CD14-positive monocyte (primary cell): ENCODE results near the gene PRR36. TPM values are rescaled to one million over a fixed set of nuclear protein-coding genes. Genes with fewer than 3 reads are reported as not detected.

ENCODE experiments used
- DNase-seq, 3 donors: peaks; one replicate each; pipeline ENCODE4 v3.0.0-alpha.2; 2011 to 2022
- H2AFZ ChIP-seq: 2 replicates; pipeline ENCODE4 v1.6.0; 2012; ENCODE audit warnings: mild to moderate bottlenecking, low read depth, low read length, inconsistent platforms; ENCODE audit not compliant: insufficient read depth, poor library complexity, severe bottlenecking
- H3K27ac ChIP-seq, 2 donors: 1 replicate in 1 of 2; 2 replicates in 1 of 2; pipeline ENCODE4 v1.5.1; 2012 to 2013; ENCODE audit warnings: low read length in 2 of 2, control low read depth in 1 of 2, inconsistent platforms in 1 of 2, low read depth in 1 of 2, mild to moderate bottlenecking in 1 of 2
- H3K27me3 ChIP-seq, 2 donors: one replicate each; pipeline versions ENCODE4 v1.6.0 to v1.6.1; 2011 to 2013; ENCODE audit warnings: low read length in 2 of 2; ENCODE audit not compliant: control insufficient read depth in 2 of 2, insufficient read depth in 2 of 2
- H3K36me3 ChIP-seq, 2 donors: replicated peaks in 1 of 2; 1 replicate in 1 of 2; 2 replicates in 1 of 2; pipeline versions ENCODE4 v1.5.1 to v1.6.1; 2012 to 2013; ENCODE audit warnings: low read length in 2 of 2, control low read depth in 1 of 2, inconsistent platforms in 1 of 2, mild to moderate bottlenecking in 1 of 2; ENCODE audit not compliant: insufficient read depth in 2 of 2, control insufficient read depth in 1 of 2
- H3K4me1 ChIP-seq, 2 donors: 1 replicate in 1 of 2; 2 replicates in 1 of 2; pipeline versions ENCODE4 v1.5.1 to v1.6.1; 2012 to 2013; ENCODE audit warnings: low read length in 2 of 2, control low read depth in 1 of 2, inconsistent platforms in 1 of 2, mild to moderate bottlenecking in 1 of 2, moderate library complexity in 1 of 2; ENCODE audit not compliant: insufficient read depth in 2 of 2, control insufficient read depth in 1 of 2
- H3K4me2 ChIP-seq: replicated peaks from 2 replicates; pipeline ENCODE3; 2012; ENCODE audit warnings: low read length, moderate library complexity, mild to moderate bottlenecking; ENCODE audit not compliant: poor library complexity, severe bottlenecking; ENCODE audit errors: extremely low read depth
- H3K4me3 ChIP-seq, 3 experiments: fragments of 200-600 bp in 1 of 3; sonication (generic) in 1 of 3; replicated peaks in 1 of 3; 1 replicate in 2 of 3; 2 replicates in 1 of 3; pipeline ENCODE4 v1.5.1; 2011 to 2013; ENCODE audit warnings: low read length in 3 of 3, mild to moderate bottlenecking in 3 of 3, control low read depth in 2 of 3, low read depth in 2 of 3, inconsistent platforms in 1 of 3, moderate library complexity in 1 of 3
- H3K79me2 ChIP-seq: 2 replicates; pipeline ENCODE4 v1.6.0; 2012; ENCODE audit warnings: mild to moderate bottlenecking, control low read depth, inconsistent platforms, low read length, moderate library complexity; ENCODE audit not compliant: insufficient read depth
- H3K9ac ChIP-seq: 2 replicates; pipeline ENCODE4 v1.6.0; 2017; ENCODE audit warnings: low read length, mild to moderate bottlenecking; ENCODE audit not compliant: insufficient read depth, poor library complexity, severe bottlenecking
- H3K9me3 ChIP-seq, 2 donors: replicated peaks in 1 of 2; 1 replicate in 1 of 2; 2 replicates in 1 of 2; pipeline versions ENCODE4 v1.5.1 to v1.6.1; 2012 to 2013; ENCODE audit warnings: low read length in 2 of 2, control low read depth in 1 of 2; ENCODE audit not compliant: control insufficient read depth in 1 of 2, insufficient read depth in 1 of 2
- H4K20me1 ChIP-seq: 2 replicates; pipeline ENCODE4 v1.6.0; 2012; ENCODE audit warnings: mild to moderate bottlenecking, low read length, control low read depth, moderate library complexity; ENCODE audit not compliant: insufficient read depth
- H3K27ac Mint-ChIP-seq, 7 donors: one replicate each; pipeline ENCODE4 v1.8.0; 2020; ENCODE audit warnings: mild to moderate bottlenecking in 7 of 7, mixed read lengths in 7 of 7, moderate library complexity in 6 of 7, inconsistent platforms in 2 of 7
- H3K27me3 Mint-ChIP-seq, 3 donors: one replicate each; pipeline ENCODE4 v1.8.0; 2021 to 2022; ENCODE audit warnings: low read depth in 3 of 3, mild to moderate bottlenecking in 3 of 3, mixed read lengths in 3 of 3, moderate library complexity in 3 of 3, inconsistent platforms in 1 of 3
- H3K36me3 Mint-ChIP-seq, 2 donors: one replicate each; pipeline ENCODE4 v1.8.0; 2020; ENCODE audit warnings: mixed read lengths in 2 of 2, inconsistent platforms in 1 of 2, mild to moderate bottlenecking in 1 of 2
- H3K4me1 Mint-ChIP-seq: one replicate; pipeline ENCODE4 v1.8.0; 2020; ENCODE audit warnings: mild to moderate bottlenecking, mixed read lengths
- H3K4me3 Mint-ChIP-seq, 2 donors: one replicate each; pipeline ENCODE4 v1.8.0; 2020; ENCODE audit warnings: mild to moderate bottlenecking in 2 of 2, mixed read lengths in 2 of 2, moderate library complexity in 1 of 2
- H3K9me3 Mint-ChIP-seq, 7 donors: one replicate each; pipeline ENCODE4 v1.8.0; 2020 to 2022; ENCODE audit warnings: mixed read lengths in 7 of 7, mild to moderate bottlenecking in 6 of 7, moderate library complexity in 6 of 7, inconsistent platforms in 2 of 7
- WGBS: methylation state at CpG from one replicate; pipeline ENCODE4 v1.1.5; 2013; ENCODE audit warnings: missing lambda C conversion rate; ENCODE audit not compliant: insufficient coverage; 5-methylcytosine and 5-hydroxymethylcytosine counted together
- intact Hi-C, 2 donors: fragments of 100-400 bp; cut with micrococcal nuclease; formaldehyde crosslinking; loops; one replicate each; pipeline versions ENCODE4 v1.15.0 to v1.15.1; 2023
- polyA plus RNA-seq, 3 donors: library from polyadenylated mRNA; depleted of rRNA in 1 of 3; unstranded in 2 of 3; stranded (reverse) in 1 of 3; fragments of 300-500 nt in 2 of 3; fragments of >200 nt in 1 of 3; fragmentation: Illumina TruSeq in 2 of 3; gene quantifications; 1 replicate in 2 of 3; 2 replicates in 1 of 3; pipeline ENCODE4 v1.2.3, GENCODE V29; 2012 to 2021
- TF ChIP-seq, protein P1 (sequence below): fragments of 200-600 bp; IDR thresholded peaks from one replicate; pipeline ENCODE4 v1.8.0; 2022; ENCODE audit warnings: antibody characterized with exemption, mild to moderate bottlenecking

Gene PRR36
- polyA plus RNA-seq, 3 donors: not detected

- H3K27me3 Mint-ChIP-seq: peaks cover 48 to 62% (median 56%) of the 10 kb centered on the region in 3 donors
- no peaks in the 10 kb centered on the region for H3K79me2 ChIP-seq
- no peak for DNase-seq
- peaks cover 0 to 28% (median 15%) of the 10 kb centered on the region in 7 donors for H3K9me3 Mint-ChIP-seq
- no peak overlapping the region for H3K27ac ChIP-seq
- H3K9ac ChIP-seq: peak overlapping the region; percentile 21
- TF ChIP-seq, protein P1, sequence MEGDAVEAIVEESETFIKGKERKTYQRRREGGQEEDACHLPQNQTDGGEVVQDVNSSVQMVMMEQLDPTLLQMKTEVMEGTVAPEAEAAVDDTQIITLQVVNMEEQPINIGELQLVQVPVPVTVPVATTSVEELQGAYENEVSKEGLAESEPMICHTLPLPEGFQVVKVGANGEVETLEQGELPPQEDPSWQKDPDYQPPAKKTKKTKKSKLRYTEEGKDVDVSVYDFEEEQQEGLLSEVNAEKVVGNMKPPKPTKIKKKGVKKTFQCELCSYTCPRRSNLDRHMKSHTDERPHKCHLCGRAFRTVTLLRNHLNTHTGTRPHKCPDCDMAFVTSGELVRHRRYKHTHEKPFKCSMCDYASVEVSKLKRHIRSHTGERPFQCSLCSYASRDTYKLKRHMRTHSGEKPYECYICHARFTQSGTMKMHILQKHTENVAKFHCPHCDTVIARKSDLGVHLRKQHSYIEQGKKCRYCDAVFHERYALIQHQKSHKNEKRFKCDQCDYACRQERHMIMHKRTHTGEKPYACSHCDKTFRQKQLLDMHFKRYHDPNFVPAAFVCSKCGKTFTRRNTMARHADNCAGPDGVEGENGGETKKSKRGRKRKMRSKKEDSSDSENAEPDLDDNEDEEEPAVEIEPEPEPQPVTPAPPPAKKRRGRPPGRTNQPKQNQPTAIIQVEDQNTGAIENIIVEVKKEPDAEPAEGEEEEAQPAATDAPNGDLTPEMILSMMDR: no peak
- H3K9me3 ChIP-seq: peaks cover 0 to 19% of the 10 kb centered on the region in 2 donors
- H3K4me3 Mint-ChIP-seq: peak overlapping the region; percentile 70 to 89
- peak overlapping the region; percentile 61 for H2AFZ ChIP-seq
- WGBS: 9% methylated on average over 11 of the region's 12 CpGs
- peak overlapping the region in 1 of 3 experiments; percentile 63 for H3K4me3 ChIP-seq
- H3K36me3 ChIP-seq: peaks cover 11 to 13% of the 10 kb centered on the region in 2 donors
- H3K4me2 ChIP-seq: peak overlapping the region; percentile 74
- intact Hi-C loops: no loop called here
- peaks cover 19% of the 10 kb centered on the region for H4K20me1 ChIP-seq
- H3K27ac Mint-ChIP-seq: no peak overlapping the region
- peaks cover 26 to 47% of the 10 kb centered on the region in 2 donors for H3K27me3 ChIP-seq
- H3K36me3 Mint-ChIP-seq: peaks cover 15 to 16% of the 10 kb centered on the region in 2 donors
- peaks cover 49% of the 10 kb centered on the region for H3K4me1 Mint-ChIP-seq
- H3K4me1 ChIP-seq: peaks cover 36 to 59% of the 10 kb centered on the region in 2 donors
These were observed 42.7 kb upstream of the PRR36 start for GRCh38 chr19:7916955-7917266.

DNA sequence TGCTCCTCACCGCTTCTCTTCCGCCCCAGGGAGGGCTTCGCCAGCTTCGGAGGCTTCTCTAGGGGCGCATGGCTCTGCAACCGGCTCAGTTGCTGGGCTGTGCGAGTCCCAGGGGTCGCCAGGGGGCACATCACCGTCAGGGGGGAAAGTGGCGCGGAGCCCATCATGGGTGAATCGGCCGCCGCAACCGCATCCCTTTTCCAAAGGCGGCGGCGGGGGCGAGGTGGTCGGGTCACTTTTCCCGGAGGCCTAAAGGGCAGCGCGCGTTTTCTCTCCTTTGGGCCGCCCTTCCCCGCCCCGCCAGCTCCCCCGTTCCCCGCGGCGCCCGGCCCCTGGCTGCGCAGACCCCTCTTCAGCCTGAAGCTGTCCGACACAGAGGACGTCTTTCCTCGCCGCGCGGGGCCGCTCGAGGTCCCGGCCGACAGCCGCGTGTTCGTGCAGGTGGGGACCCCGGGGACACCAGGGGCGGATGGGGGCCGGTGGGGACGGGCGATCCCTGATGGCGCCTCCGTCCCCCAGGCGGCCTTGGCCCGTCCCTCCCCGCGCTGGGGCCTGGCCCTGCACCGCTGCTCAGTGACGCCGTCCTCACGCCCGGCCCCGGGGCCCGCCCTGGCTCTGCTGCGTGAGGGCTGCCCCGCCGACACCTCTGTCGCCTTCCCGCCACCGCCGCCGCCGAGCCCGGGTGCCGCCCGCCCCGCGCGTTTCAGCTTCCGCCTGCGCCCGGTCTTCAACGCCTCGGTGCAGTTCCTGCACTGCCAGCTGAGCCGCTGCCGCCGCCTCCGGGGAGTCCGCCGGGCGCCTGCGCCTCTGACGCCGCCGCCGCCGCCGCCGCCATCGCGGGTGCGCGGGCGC is 42.1 kb upstream of the PRR36 start:
- peaks cover 0 to 28% (median 15%) of the 10 kb centered on the region in 7 donors for H3K9me3 Mint-ChIP-seq
- peak overlapping the region; percentile 21 for H3K9ac ChIP-seq
- H3K36me3 ChIP-seq: peaks cover 16 to 18% of the 10 kb centered on the region in 2 donors
- H3K79me2 ChIP-seq: no peaks in the 10 kb centered on the region
- H3K27ac ChIP-seq: no peak overlapping the region
- H3K27me3 ChIP-seq: peaks cover 26 to 47% of the 10 kb centered on the region in 2 donors
- H3K4me1 ChIP-seq: peaks cover 30 to 54% of the 10 kb centered on the region in 2 donors
- H3K4me3 Mint-ChIP-seq: peak overlapping the region; percentile 70 to 89
- H3K27me3 Mint-ChIP-seq: peaks cover 48 to 65% (median 56%) of the 10 kb centered on the region in 3 donors
- H4K20me1 ChIP-seq: peaks cover 23% of the 10 kb centered on the region
- H3K27ac Mint-ChIP-seq: no peak overlapping the region
- under 1% methylated on average over 98 of the region's 104 CpGs for WGBS
- DNase-seq: peak; percentile 17 to 57 (median 31)
- TF ChIP-seq, protein P1: no peak
- peak overlapping the region; percentile 74 for H3K4me2 ChIP-seq
- peaks cover 16 to 20% of the 10 kb centered on the region in 2 donors for H3K36me3 Mint-ChIP-seq
- intact Hi-C loops: no loop called here
- peaks cover 0 to 19% of the 10 kb centered on the region in 2 donors for H3K9me3 ChIP-seq
- H3K4me3 ChIP-seq: peak overlapping the region in 2 of 3 experiments; percentile 1 to 63
- peak overlapping the region; percentile 61 for H2AFZ ChIP-seq
- H3K4me1 Mint-ChIP-seq: peaks cover 43% of the 10 kb centered on the region
